Liver (tissue), 9 donors: ENCODE results near the gene KLHDC9. TPM values are rescaled to one million over a fixed set of nuclear protein-coding genes. Genes with fewer than 3 reads are reported as not detected.

Source experiments
- DNase-seq: peaks from one replicate; pipeline ENCODE4 v3.0.0-alpha.2; 2017; ENCODE audit warnings: low spot score
- H3K27ac ChIP-seq, 2 donors: one replicate each; pipeline ENCODE4 v1.7.0; 2013; ENCODE audit warnings: inconsistent platforms in 2 of 2, low read length in 2 of 2, control low read depth in 1 of 2, low read depth in 1 of 2, mild to moderate bottlenecking in 1 of 2
- H3K27me3 ChIP-seq, 4 donors: one replicate each; pipeline versions ENCODE4 v1.6.1 to v1.7.0; 2013; ENCODE audit warnings: low read length in 3 of 4, inconsistent platforms in 1 of 4, mild to moderate bottlenecking in 1 of 4, moderate library complexity in 1 of 4; ENCODE audit not compliant: control insufficient read depth in 4 of 4, insufficient read depth in 4 of 4
- H3K36me3 ChIP-seq, 4 donors: one replicate each; pipeline versions ENCODE4 v1.6.1 to v1.7.0; 2013; ENCODE audit warnings: low read length in 3 of 4, mild to moderate bottlenecking in 3 of 4, low read depth in 1 of 4, moderate library complexity in 1 of 4; ENCODE audit not compliant: control insufficient read depth in 4 of 4, insufficient read depth in 3 of 4
- H3K4me1 ChIP-seq, 4 donors: one replicate each; pipeline versions ENCODE4 v1.6.1 to v1.7.0; 2013; ENCODE audit warnings: low read length in 3 of 4, mild to moderate bottlenecking in 3 of 4, moderate library complexity in 1 of 4; ENCODE audit not compliant: control insufficient read depth in 4 of 4, insufficient read depth in 4 of 4
- H3K4me3 ChIP-seq, 3 donors: one replicate each; pipeline versions ENCODE4 v1.6.1 to v1.7.0; 2013; ENCODE audit warnings: low read length in 3 of 3, control low read depth in 1 of 3, low read depth in 1 of 3, mild to moderate bottlenecking in 1 of 3
- H3K9ac ChIP-seq, 2 donors: one replicate each; pipeline ENCODE4 v1.7.0; 2013; ENCODE audit warnings: low read length in 2 of 2, mild to moderate bottlenecking in 2 of 2, moderate library complexity in 2 of 2, control low read depth in 1 of 2, low read depth in 1 of 2
- H3K9me3 ChIP-seq, 4 donors: one replicate each; pipeline versions ENCODE4 v1.6.1 to v1.7.0; 2013; ENCODE audit warnings: low read length in 3 of 4; ENCODE audit not compliant: control insufficient read depth in 4 of 4
- CTCF ChIP-seq: fragments of 150-350 bp; IDR thresholded peaks from 2 replicates; pipeline ENCODE4 v1.5.1; 2017; ENCODE audit warnings: improper control_type of control experiment, low read depth, low read length; ENCODE audit not compliant: missing input control
- EGR1 ChIP-seq, 2 donors: IDR thresholded peaks; 2 replicates each; pipeline ENCODE4 v1.6.1; 2016 to 2018; ENCODE audit warnings: antibody characterized with exemption in 2 of 2, low read depth in 2 of 2
- FOXA1 ChIP-seq: IDR thresholded peaks from 2 replicates; pipeline ENCODE4 v1.6.1; 2016; ENCODE audit warnings: antibody characterized with exemption
- GABPA ChIP-seq, 2 donors: IDR thresholded peaks in 1 of 2; conservative IDR thresholded peaks in 1 of 2; 2 replicates each; pipeline ENCODE4 v1.6.1; 2016; ENCODE audit warnings: antibody characterized with exemption in 2 of 2, mild to moderate bottlenecking in 1 of 2, moderate library complexity in 1 of 2
- HNF4A ChIP-seq, 2 donors: conservative IDR thresholded peaks; 2 replicates each; pipeline ENCODE4 v1.6.1; 2016; ENCODE audit warnings: antibody characterized with exemption in 2 of 2, mild to moderate bottlenecking in 2 of 2
- HNF4G ChIP-seq: IDR thresholded peaks from 2 replicates; pipeline ENCODE4 v1.6.1; 2016; ENCODE audit warnings: antibody characterized with exemption
- MAX ChIP-seq: IDR thresholded peaks from 2 replicates; pipeline ENCODE4 v1.6.1; 2016; ENCODE audit warnings: antibody characterized with exemption
- NR2F2 ChIP-seq: IDR thresholded peaks from 2 replicates; pipeline ENCODE4 v1.6.1; 2016; ENCODE audit warnings: antibody characterized with exemption
- RAD21 ChIP-seq, 2 donors: IDR thresholded peaks; 2 replicates each; pipeline ENCODE4 v1.6.1; 2016; ENCODE audit warnings: antibody characterized with exemption in 2 of 2, mild to moderate bottlenecking in 2 of 2
- REST ChIP-seq: IDR thresholded peaks from 2 replicates; pipeline ENCODE4 v1.6.1; 2016; ENCODE audit warnings: antibody characterized with exemption, mild to moderate bottlenecking
- SP1 ChIP-seq: IDR thresholded peaks from 2 replicates; pipeline ENCODE4 v1.6.1; 2018; ENCODE audit warnings: antibody characterized with exemption, mild to moderate bottlenecking
- TAF1 ChIP-seq: conservative IDR thresholded peaks from 2 replicates; pipeline ENCODE4 v1.6.1; 2016; ENCODE audit warnings: antibody characterized with exemption, mild to moderate bottlenecking
- YY1 ChIP-seq: IDR thresholded peaks from 2 replicates; pipeline ENCODE4 v1.6.1; 2016; ENCODE audit warnings: antibody characterized with exemption, mild to moderate bottlenecking
- ZBTB33 ChIP-seq: IDR thresholded peaks from 2 replicates; pipeline ENCODE4 v1.6.1; 2016; ENCODE audit warnings: antibody characterized with exemption
- WGBS: extraction: QIAGEN DNeasy Blood & Tissue Kit; methylation state at CpG from one replicate; pipeline ENCODE4 v1.1.7; 2013; 5-methylcytosine and 5-hydroxymethylcytosine counted together
- polyA plus RNA-seq, 2 donors: library from polyadenylated mRNA; stranded (reverse) in 1 of 2; unstranded in 1 of 2; fragments of 200-250 nt in 1 of 2; fragments of >200 nt in 1 of 2; fragmentation: Nextera tagmentation in 1 of 2; extraction: Ambion mirVana in 1 of 2; gene quantifications; one replicate each; pipeline versions ENCODE4 v1.2.1 to v1.2.3, GENCODE V29; 2013 to 2015
- total RNA-seq, 2 donors: library from RNA; depleted of rRNA; stranded (reverse); fragments of >200 nt; gene quantifications; one replicate each; pipeline ENCODE4 v1.2.3, GENCODE V29; 2014
- TF ChIP-seq, protein P1 (sequence below): IDR thresholded peaks from 2 replicates; pipeline ENCODE4 v1.6.1; 2016; ENCODE audit warnings: antibody characterized with exemption
- donor health status: healthy.
- donor health status: healthy.
- donor health status: healthy.
- donor health status: healthy.
- donor health status: healthy.

The KLHDC9 gene
- total and polyA plus RNA-seq, 4 donors: 1.9 to 3.3 (median 2.6) TPM

DNA sequence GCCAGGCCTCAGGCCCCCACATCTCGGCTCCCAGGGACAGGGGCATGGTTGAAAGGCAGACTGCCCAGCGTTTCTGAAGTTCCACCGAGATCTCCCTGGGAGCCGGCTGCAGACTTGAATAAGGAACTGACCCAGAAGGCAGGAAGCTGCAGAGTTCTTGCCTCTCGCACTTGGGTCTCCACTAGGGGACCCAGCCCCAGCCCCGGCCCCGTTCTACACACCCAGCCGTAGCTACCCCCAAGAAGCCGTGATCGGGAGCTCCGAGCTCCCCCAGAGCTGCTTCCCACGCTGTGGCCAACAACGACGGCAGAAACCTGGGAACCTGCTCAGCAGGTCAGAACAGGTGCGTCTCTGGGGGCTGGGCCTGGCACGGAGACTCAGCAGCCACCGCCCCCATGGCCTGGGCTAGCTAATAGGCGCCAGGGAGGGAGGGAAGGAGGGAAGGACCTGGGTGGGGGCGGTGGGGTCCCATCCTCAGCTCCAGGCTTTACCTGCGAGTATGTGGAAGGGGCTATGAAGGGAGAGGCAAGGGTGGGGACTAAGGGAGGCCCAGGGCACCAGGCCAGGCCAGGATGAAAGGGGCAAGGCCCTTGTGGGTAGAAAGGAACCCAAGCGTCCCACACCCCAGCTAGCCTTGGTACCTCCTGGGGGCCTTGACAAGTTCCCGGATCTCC, 8.8 kb upstream of the KLHDC9 start, which contains the start of gene NECTIN4 (continued):
- no peak for TF ChIP-seq ZBTB33

DNA sequence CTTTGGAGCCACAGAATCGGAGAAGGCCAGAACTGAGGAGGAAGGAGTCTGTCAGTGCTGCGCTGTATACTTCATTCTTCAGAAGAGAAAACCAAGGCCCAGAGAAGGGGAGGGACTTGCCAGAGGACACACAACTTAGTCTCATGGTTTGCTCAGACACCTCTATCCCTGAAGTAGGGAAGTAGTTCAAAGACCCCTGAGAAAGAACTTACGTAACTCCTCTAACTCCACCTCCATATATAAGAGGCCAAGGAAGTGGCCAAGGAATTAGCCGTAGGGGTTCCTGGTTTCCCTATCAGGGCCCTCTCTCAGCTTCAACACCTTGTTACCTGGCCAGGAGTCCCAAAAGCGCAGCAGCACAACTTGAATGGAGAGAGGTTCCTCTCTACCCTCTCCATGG, 8.2 kb upstream of the KLHDC9 start:
- Histone ChIP-seq H3K9me3 (no peaks in the 10 kb centered on the region), H3K9ac (no peak overlapping the region), H3K27me3 (no peaks in the 10 kb centered on the region), H3K36me3 (no peaks in the 10 kb centered on the region), H3K4me1 (peaks cover 0 to 1% (median 0%) of the 10 kb centered on the region in 4 donors), H3K4me3 (no peak overlapping the region), H3K27ac (no peak overlapping the region)
- WGBS: 96% methylated on average over 5 of the region's 5 CpGs
- TF ChIP-seq, protein P1, sequence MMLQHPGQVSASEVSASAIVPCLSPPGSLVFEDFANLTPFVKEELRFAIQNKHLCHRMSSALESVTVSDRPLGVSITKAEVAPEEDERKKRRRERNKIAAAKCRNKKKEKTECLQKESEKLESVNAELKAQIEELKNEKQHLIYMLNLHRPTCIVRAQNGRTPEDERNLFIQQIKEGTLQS: no peak
- no peak for TF ChIP-seq HNF4A (conservative IDR thresholded peaks at IDR 0.05)
- no peak for TF ChIP-seq NR2F2
- DNase-seq: no peak

DNA sequence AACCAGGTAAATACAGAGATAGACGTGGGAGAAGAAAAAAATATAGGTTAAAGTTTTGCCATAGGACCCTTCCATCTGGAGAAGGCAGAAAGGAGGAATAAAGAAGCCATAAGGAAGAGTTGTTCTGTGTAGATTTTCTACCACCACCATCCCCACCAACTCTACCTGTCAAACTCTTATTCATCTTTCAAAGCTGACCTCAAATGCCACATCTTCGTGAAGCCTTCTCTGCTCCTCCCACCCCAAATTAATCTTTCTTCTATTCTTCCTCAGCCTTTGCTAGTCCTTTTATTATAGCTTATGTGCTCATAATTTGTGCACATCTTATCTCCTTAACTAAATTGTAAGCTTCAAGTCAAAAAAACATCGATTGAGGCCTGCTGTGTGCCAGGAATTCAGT, 7.5 kb upstream of the KLHDC9 start:
- TF ChIP-seq ZBTB33 (no peak), NR2F2 (no peak), REST (no peak), CTCF (no peak), MAX (no peak), YY1 (no peak), GABPA (IDR thresholded peaks at IDR 0.05 in 1 of 2, conservative IDR thresholded peaks at IDR 0.05 in 1 of 2) (no peak), TAF1 (no peak), EGR1 (IDR thresholded peaks at IDR 0.05; ENCODE audit: low read depth in 2 of 2) (no peak), HNF4G (no peak), SP1 (no peak), FOXA1 (no peak), RAD21 (IDR thresholded peaks at IDR 0.05) (no peak)
- TF ChIP-seq, protein P1: no peak
- DNase-seq: no peak
- H3K4me1 ChIP-seq: peaks cover 0 to 1% (median 0%) of the 10 kb centered on the region in 4 donors
- H3K27me3 ChIP-seq: no peaks in the 10 kb centered on the region
- H3K4me3 ChIP-seq: no peak overlapping the region
- H3K9ac ChIP-seq: no peak overlapping the region
- WGBS: 73% methylated on average over 3 of the region's 3 CpGs
- no peaks in the 10 kb centered on the region for H3K9me3 ChIP-seq
- H3K36me3 ChIP-seq: no peaks in the 10 kb centered on the region
- no peak overlapping the region for H3K27ac ChIP-seq
